CD14-positive monocyte (primary cell): ENCODE results near the gene MET. TPM values are rescaled to one million over a fixed set of nuclear protein-coding genes. Genes with fewer than 3 reads are reported as not detected.

Experiments used
- DNase-seq, 3 donors: peaks; one replicate each; pipeline ENCODE4 v3.0.0-alpha.2; 2011 to 2022
- H2AFZ ChIP-seq: 2 replicates; pipeline ENCODE4 v1.6.0; 2012; ENCODE audit warnings: mild to moderate bottlenecking, low read depth, low read length, inconsistent platforms; ENCODE audit not compliant: insufficient read depth, poor library complexity, severe bottlenecking
- H3K27ac ChIP-seq, 2 donors: 1 replicate in 1 of 2; 2 replicates in 1 of 2; pipeline ENCODE4 v1.5.1; 2012 to 2013; ENCODE audit warnings: low read length in 2 of 2, control low read depth in 1 of 2, inconsistent platforms in 1 of 2, low read depth in 1 of 2, mild to moderate bottlenecking in 1 of 2
- H3K27me3 ChIP-seq, 2 donors: one replicate each; pipeline versions ENCODE4 v1.6.0 to v1.6.1; 2011 to 2013; ENCODE audit warnings: low read length in 2 of 2; ENCODE audit not compliant: control insufficient read depth in 2 of 2, insufficient read depth in 2 of 2
- H3K36me3 ChIP-seq, 2 donors: replicated peaks in 1 of 2; 1 replicate in 1 of 2; 2 replicates in 1 of 2; pipeline versions ENCODE4 v1.5.1 to v1.6.1; 2012 to 2013; ENCODE audit warnings: low read length in 2 of 2, control low read depth in 1 of 2, inconsistent platforms in 1 of 2, mild to moderate bottlenecking in 1 of 2; ENCODE audit not compliant: insufficient read depth in 2 of 2, control insufficient read depth in 1 of 2
- H3K4me1 ChIP-seq, 2 donors: 1 replicate in 1 of 2; 2 replicates in 1 of 2; pipeline versions ENCODE4 v1.5.1 to v1.6.1; 2012 to 2013; ENCODE audit warnings: low read length in 2 of 2, control low read depth in 1 of 2, inconsistent platforms in 1 of 2, mild to moderate bottlenecking in 1 of 2, moderate library complexity in 1 of 2; ENCODE audit not compliant: insufficient read depth in 2 of 2, control insufficient read depth in 1 of 2
- H3K4me2 ChIP-seq: replicated peaks from 2 replicates; pipeline ENCODE3; 2012; ENCODE audit warnings: low read length, moderate library complexity, mild to moderate bottlenecking; ENCODE audit not compliant: poor library complexity, severe bottlenecking; ENCODE audit errors: extremely low read depth
- H3K4me3 ChIP-seq, 3 experiments: fragments of 200-600 bp in 1 of 3; sonication (generic) in 1 of 3; replicated peaks in 1 of 3; 1 replicate in 2 of 3; 2 replicates in 1 of 3; pipeline ENCODE4 v1.5.1; 2011 to 2013; ENCODE audit warnings: low read length in 3 of 3, mild to moderate bottlenecking in 3 of 3, control low read depth in 2 of 3, low read depth in 2 of 3, inconsistent platforms in 1 of 3, moderate library complexity in 1 of 3
- H3K79me2 ChIP-seq: 2 replicates; pipeline ENCODE4 v1.6.0; 2012; ENCODE audit warnings: mild to moderate bottlenecking, control low read depth, inconsistent platforms, low read length, moderate library complexity; ENCODE audit not compliant: insufficient read depth
- H3K9ac ChIP-seq: 2 replicates; pipeline ENCODE4 v1.6.0; 2017; ENCODE audit warnings: low read length, mild to moderate bottlenecking; ENCODE audit not compliant: insufficient read depth, poor library complexity, severe bottlenecking
- H3K9me3 ChIP-seq, 2 donors: replicated peaks in 1 of 2; 1 replicate in 1 of 2; 2 replicates in 1 of 2; pipeline versions ENCODE4 v1.5.1 to v1.6.1; 2012 to 2013; ENCODE audit warnings: low read length in 2 of 2, control low read depth in 1 of 2; ENCODE audit not compliant: control insufficient read depth in 1 of 2, insufficient read depth in 1 of 2
- H4K20me1 ChIP-seq: 2 replicates; pipeline ENCODE4 v1.6.0; 2012; ENCODE audit warnings: mild to moderate bottlenecking, low read length, control low read depth, moderate library complexity; ENCODE audit not compliant: insufficient read depth
- H3K27ac Mint-ChIP-seq, 7 donors: one replicate each; pipeline ENCODE4 v1.8.0; 2020; ENCODE audit warnings: mild to moderate bottlenecking in 7 of 7, mixed read lengths in 7 of 7, moderate library complexity in 6 of 7, inconsistent platforms in 2 of 7
- H3K27me3 Mint-ChIP-seq, 3 donors: one replicate each; pipeline ENCODE4 v1.8.0; 2021 to 2022; ENCODE audit warnings: low read depth in 3 of 3, mild to moderate bottlenecking in 3 of 3, mixed read lengths in 3 of 3, moderate library complexity in 3 of 3, inconsistent platforms in 1 of 3
- H3K36me3 Mint-ChIP-seq, 2 donors: one replicate each; pipeline ENCODE4 v1.8.0; 2020; ENCODE audit warnings: mixed read lengths in 2 of 2, inconsistent platforms in 1 of 2, mild to moderate bottlenecking in 1 of 2
- H3K4me1 Mint-ChIP-seq: one replicate; pipeline ENCODE4 v1.8.0; 2020; ENCODE audit warnings: mild to moderate bottlenecking, mixed read lengths
- H3K4me3 Mint-ChIP-seq, 2 donors: one replicate each; pipeline ENCODE4 v1.8.0; 2020; ENCODE audit warnings: mild to moderate bottlenecking in 2 of 2, mixed read lengths in 2 of 2, moderate library complexity in 1 of 2
- H3K9me3 Mint-ChIP-seq, 7 donors: one replicate each; pipeline ENCODE4 v1.8.0; 2020 to 2022; ENCODE audit warnings: mixed read lengths in 7 of 7, mild to moderate bottlenecking in 6 of 7, moderate library complexity in 6 of 7, inconsistent platforms in 2 of 7
- CTCF ChIP-seq: fragments of 200-600 bp; IDR thresholded peaks from one replicate; pipeline ENCODE4 v1.8.0; 2022; ENCODE audit warnings: antibody characterized with exemption, mild to moderate bottlenecking
- WGBS: methylation state at CpG from one replicate; pipeline ENCODE4 v1.1.5; 2013; ENCODE audit warnings: missing lambda C conversion rate; ENCODE audit not compliant: insufficient coverage; 5-methylcytosine and 5-hydroxymethylcytosine counted together
- intact Hi-C, 2 donors: fragments of 100-400 bp; cut with micrococcal nuclease; formaldehyde crosslinking; loops; one replicate each; pipeline versions ENCODE4 v1.15.0 to v1.15.1; 2023
- polyA plus RNA-seq, 3 donors: library from polyadenylated mRNA; depleted of rRNA in 1 of 3; unstranded in 2 of 3; stranded (reverse) in 1 of 3; fragments of 300-500 nt in 2 of 3; fragments of >200 nt in 1 of 3; fragmentation: Illumina TruSeq in 2 of 3; gene quantifications; 1 replicate in 2 of 3; 2 replicates in 1 of 3; pipeline ENCODE4 v1.2.3, GENCODE V29; 2012 to 2021

Gene MET
- polyA plus RNA-seq, 3 donors, result not detected

GRCh38 chr7:116802144-116802745, 130.2 kb downstream of the MET start:
- H4K20me1 ChIP-seq, result no peaks in the 10 kb centered on the region

GRCh38 chr7:116802746-116803152, 130.8 kb downstream of the MET start:
- no peaks in the 10 kb centered on the region for H3K79me2 ChIP-seq
- no peak overlapping the region for H3K4me3 ChIP-seq
- peak; percentile 60 to 86 (median 71) for DNase-seq
- Mint-ChIP-seq H3K4me1 (peaks cover 9% of the 10 kb centered on the region), H3K36me3 (no peaks in the 10 kb centered on the region), H3K9me3 (no peaks in the 10 kb centered on the region), H3K27me3 (peaks cover 0 to 5% (median 1%) of the 10 kb centered on the region in 3 donors), H3K4me3 (peak overlapping the region in 1 of 2 donors; percentile 9), H3K27ac (peak overlapping the region in 2 of 7 donors; percentile 1 to 72)
- H3K9ac ChIP-seq, result no peak overlapping the region
- H3K27me3 ChIP-seq, result no peaks in the 10 kb centered on the region
- no peaks in the 10 kb centered on the region for H3K4me1 ChIP-seq
- no peak overlapping the region for H3K27ac ChIP-seq
- TF ChIP-seq CTCF, result peak; percentile 56
- H3K4me2 ChIP-seq, result no peak overlapping the region
- 13% methylated on average over 1 of the region's 5 CpGs for WGBS
- H3K36me3 ChIP-seq, result no peaks in the 10 kb centered on the region
- H2AFZ ChIP-seq, result peak overlapping the region; percentile 10
- H4K20me1 ChIP-seq, result no peaks in the 10 kb centered on the region
- intact Hi-C loops, result loop anchor here (5.0 to 10.0 kb wide), 4 partner anchors 128 to 628 kb away; partner anchors contain the start of gene MET (in 2 of the 2)
- H3K9me3 ChIP-seq, result no peaks in the 10 kb centered on the region

More at GRCh38 chr7:116802144-116802745, 130.2 kb downstream of the MET start:
- no peak overlapping the region for H3K9ac ChIP-seq
- no peaks in the 10 kb centered on the region for H3K9me3 ChIP-seq
- no peak for TF ChIP-seq CTCF
- no peaks in the 10 kb centered on the region for H3K79me2 ChIP-seq
- H3K4me2 ChIP-seq, result no peak overlapping the region
- intact Hi-C loops, result loop anchor here (5.0 to 10.0 kb wide), 4 partner anchors 127 to 627 kb away; partner anchors contain the start of gene MET (in 2 of the 2)
- 100% methylated on average over 3 of the region's 7 CpGs for WGBS
- DNase-seq, result no peak
- H3K36me3 ChIP-seq, result no peaks in the 10 kb centered on the region
- no peaks in the 10 kb centered on the region for H3K4me1 ChIP-seq
- no peak overlapping the region for H3K27ac ChIP-seq
- no peak overlapping the region for H3K4me3 Mint-ChIP-seq
- H3K27me3 ChIP-seq, result no peaks in the 10 kb centered on the region
- H3K27ac Mint-ChIP-seq, result peak overlapping the region in 2 of 7 donors; percentile 25 to 63
- no peaks in the 10 kb centered on the region for H3K9me3 Mint-ChIP-seq
- peak overlapping the region; percentile 10 for H2AFZ ChIP-seq
- peaks cover 9% of the 10 kb centered on the region for H3K4me1 Mint-ChIP-seq
- H3K27me3 Mint-ChIP-seq, result peaks cover 0 to 5% (median 1%) of the 10 kb centered on the region in 3 donors
- no peaks in the 10 kb centered on the region for H3K36me3 Mint-ChIP-seq
- no peak overlapping the region for H3K4me3 ChIP-seq
